PC-9 (cell line): Measurements from ENCODE around the gene RPS24.

Experiments
- EZH2 ChIP-seq: fragments of 200-600 bp; sonication (generic); IDR thresholded peaks from 2 replicates; pipeline ENCODE4 v1.8.0; 2017; ENCODE audit warnings: antibody characterized with exemption, low read depth
- TF ChIP-seq, protein P1 (sequence below): fragments of 200-600 bp; sonication (generic); conservative IDR thresholded peaks from 2 replicates; pipeline ENCODE4 v1.6.1; 2017; ENCODE audit warnings: mixed run types, antibody characterized with exemption, mild to moderate bottlenecking, moderate library complexity

DNA sequence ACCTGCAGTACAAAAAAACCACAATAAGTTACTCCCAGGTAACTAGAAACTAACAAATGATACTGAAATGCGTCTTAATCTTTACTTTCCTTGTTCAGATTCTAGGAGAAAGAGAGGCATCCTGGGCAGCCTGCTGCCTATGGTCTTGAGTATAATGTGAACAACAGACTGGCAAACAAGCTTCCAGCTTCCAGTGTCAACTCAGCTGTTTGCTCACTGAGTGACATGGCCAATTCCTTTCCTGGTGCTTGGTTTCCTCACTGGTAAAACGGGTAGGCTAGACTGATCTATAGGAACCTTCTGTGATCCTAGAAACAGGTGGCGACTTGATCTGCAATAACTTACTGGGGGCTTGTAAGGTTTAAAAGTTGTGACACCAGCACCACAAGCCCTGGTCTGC, 14.4 kb upstream of the RPS24 start:
- TF ChIP-seq, protein P1, sequence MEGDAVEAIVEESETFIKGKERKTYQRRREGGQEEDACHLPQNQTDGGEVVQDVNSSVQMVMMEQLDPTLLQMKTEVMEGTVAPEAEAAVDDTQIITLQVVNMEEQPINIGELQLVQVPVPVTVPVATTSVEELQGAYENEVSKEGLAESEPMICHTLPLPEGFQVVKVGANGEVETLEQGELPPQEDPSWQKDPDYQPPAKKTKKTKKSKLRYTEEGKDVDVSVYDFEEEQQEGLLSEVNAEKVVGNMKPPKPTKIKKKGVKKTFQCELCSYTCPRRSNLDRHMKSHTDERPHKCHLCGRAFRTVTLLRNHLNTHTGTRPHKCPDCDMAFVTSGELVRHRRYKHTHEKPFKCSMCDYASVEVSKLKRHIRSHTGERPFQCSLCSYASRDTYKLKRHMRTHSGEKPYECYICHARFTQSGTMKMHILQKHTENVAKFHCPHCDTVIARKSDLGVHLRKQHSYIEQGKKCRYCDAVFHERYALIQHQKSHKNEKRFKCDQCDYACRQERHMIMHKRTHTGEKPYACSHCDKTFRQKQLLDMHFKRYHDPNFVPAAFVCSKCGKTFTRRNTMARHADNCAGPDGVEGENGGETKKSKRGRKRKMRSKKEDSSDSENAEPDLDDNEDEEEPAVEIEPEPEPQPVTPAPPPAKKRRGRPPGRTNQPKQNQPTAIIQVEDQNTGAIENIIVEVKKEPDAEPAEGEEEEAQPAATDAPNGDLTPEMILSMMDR: no peak
- no peak for TF ChIP-seq EZH2
